HepG2 (cell line): ENCODE data around the gene PLOD3. TPM values are rescaled to one million over a fixed set of nuclear protein-coding genes. Genes with fewer than 3 reads are reported as not detected.

Experiments
- CENPBD1 ChIP-seq: sonication (generic); formaldehyde crosslinking; IDR thresholded peaks from 2 replicates; pipeline ENCODE4 v1.8.0; 2022; ENCODE audit warnings: missing genetic modification reagents, low read depth, mild to moderate bottlenecking, borderline replicate concordance
- EEA1 ChIP-seq: sonication (generic); formaldehyde crosslinking; IDR thresholded peaks from 2 replicates; pipeline ENCODE4 v1.5.1; 2020; ENCODE audit warnings: mild to moderate bottlenecking, missing genetic modification reagents, borderline replicate concordance
- FOXK1 ChIP-seq: sonication (generic); formaldehyde crosslinking; IDR thresholded peaks from 2 replicates; pipeline ENCODE4 v1.4.0; 2020; ENCODE audit warnings: low read depth, missing genetic modification reagents, borderline replicate concordance
- IKZF4 ChIP-seq: sonication (generic); formaldehyde crosslinking; IDR thresholded peaks from 2 replicates; pipeline ENCODE4 v1.5.1; 2020; ENCODE audit warnings: borderline replicate concordance, mild to moderate bottlenecking, low read depth, missing genetic modification reagents; ENCODE audit errors: not compliant biosample characterization
- KLF9 ChIP-seq: IDR thresholded peaks from 2 replicates; pipeline ENCODE4 v1.6.1; 2016; ENCODE audit warnings: low read depth
- MYC ChIP-seq: sonication (generic); formaldehyde crosslinking; IDR thresholded peaks from 2 replicates; pipeline ENCODE4 v1.9.0; 2021; ENCODE audit warnings: missing genetic modification reagents, borderline replicate concordance
- PAXIP1 ChIP-seq: sonication (generic); formaldehyde crosslinking; conservative IDR thresholded peaks from 2 replicates; pipeline ENCODE4 v1.4.0; 2020; ENCODE audit warnings: mild to moderate bottlenecking, missing genetic modification reagents, moderate library complexity
- PRPF4 ChIP-seq: fragments of 200-400 bp; formaldehyde crosslinking; IDR thresholded peaks from 2 replicates; pipeline ENCODE4 v1.6.1; 2016; ENCODE audit warnings: low read length, low read depth; ENCODE audit not compliant: poor library complexity, severe bottlenecking
- RARG ChIP-seq: sonication (generic); formaldehyde crosslinking; IDR thresholded peaks from 2 replicates; pipeline ENCODE4 v1.4.0; 2020; ENCODE audit warnings: low read depth, mild to moderate bottlenecking, missing genetic modification reagents
- RFX3 ChIP-seq: IDR thresholded peaks from 2 replicates; pipeline ENCODE4 v1.6.1; 2016; ENCODE audit warnings: missing biosample characterization, missing genetic modification reagents
- SIX4 ChIP-seq: sonication (generic); formaldehyde crosslinking; IDR thresholded peaks from 2 replicates; pipeline ENCODE4 v1.4.0; 2020; ENCODE audit warnings: missing genetic modification reagents
- SP5 ChIP-seq: IDR thresholded peaks from 2 replicates; pipeline ENCODE4 v1.6.1; 2016; ENCODE audit warnings: low read depth, borderline replicate concordance
- ZC3H13 ChIP-seq: sonication (generic); formaldehyde crosslinking; IDR thresholded peaks from 2 replicates; pipeline ENCODE4 v1.8.1; 2023; ENCODE audit warnings: mild to moderate bottlenecking, missing genetic modification reagents, moderate library complexity
- ZFY ChIP-seq: sonication (generic); formaldehyde crosslinking; IDR thresholded peaks from 2 replicates; pipeline ENCODE4 v1.4.0; 2020; ENCODE audit warnings: missing genetic modification reagents
- ZNF276 ChIP-seq: sonication (generic); formaldehyde crosslinking; IDR thresholded peaks from 2 replicates; pipeline ENCODE4 v1.4.0; 2020; ENCODE audit warnings: mild to moderate bottlenecking, low read depth, missing genetic modification reagents
- ZNF367 ChIP-seq: sonication (generic); formaldehyde crosslinking; IDR thresholded peaks from 2 replicates; pipeline ENCODE4 v1.4.0; 2020; ENCODE audit warnings: missing genetic modification reagents, borderline replicate concordance
- ZNF501 ChIP-seq: sonication (generic); formaldehyde crosslinking; IDR thresholded peaks from 2 replicates; pipeline ENCODE4 v1.5.1; 2020; ENCODE audit warnings: mild to moderate bottlenecking, moderate library complexity, missing genetic modification reagents
- ZNF550 ChIP-seq: sonication (generic); formaldehyde crosslinking; IDR thresholded peaks from 2 replicates; pipeline ENCODE4 v1.4.0; 2020; ENCODE audit warnings: mild to moderate bottlenecking, missing genetic modification reagents, borderline replicate concordance
- ZNF691 ChIP-seq: sonication (generic); formaldehyde crosslinking; IDR thresholded peaks from 2 replicates; pipeline ENCODE4 v1.4.0; 2020; ENCODE audit warnings: missing genetic modification reagents, low read depth, mild to moderate bottlenecking, borderline replicate concordance
- ZNF775 ChIP-seq: sonication (generic); formaldehyde crosslinking; IDR thresholded peaks from 2 replicates; pipeline ENCODE4 v1.4.0; 2020; ENCODE audit warnings: missing genetic modification reagents, mild to moderate bottlenecking, moderate library complexity, borderline replicate concordance
- ZNF788 ChIP-seq: sonication (generic); formaldehyde crosslinking; IDR thresholded peaks from 2 replicates; pipeline ENCODE4 v1.5.0; 2020; ENCODE audit warnings: mild to moderate bottlenecking, missing genetic modification reagents, borderline replicate concordance
- ZSCAN12 ChIP-seq: sonication (generic); formaldehyde crosslinking; IDR thresholded peaks from 2 replicates; pipeline ENCODE4 v1.9.0; 2021; ENCODE audit warnings: mild to moderate bottlenecking, missing genetic modification reagents
- ZSCAN9 ChIP-seq: IDR thresholded peaks from 2 replicates; pipeline ENCODE4 v1.6.1; 2016; ENCODE audit warnings: borderline replicate concordance
- polyA plus RNA-seq, 8 experiments: library from polyadenylated mRNA; depleted of rRNA in 3 of 8; stranded (reverse) in 7 of 8; unstranded in 1 of 8; fragments of >200 nt; fragmentation: Illumina TruSeq in 4 of 8; extraction: Trizol in 4 of 8; gene quantifications; 2 replicates each; pipeline versions ENCODE4 v1.2.1 to v1.2.3, GENCODE V29; 2011 to 2016; ENCODE audit warnings: low read depth in 4 of 8, missing spikeins in 1 of 8, mixed read lengths in 1 of 8; ENCODE audit not compliant: insufficient read depth in 1 of 8
- total RNA-seq, 5 experiments: library from RNA; depleted of rRNA; stranded (reverse); fragments of >200 nt; fragmentation: Illumina TruSeq; extraction: Trizol; gene quantifications; 2 replicates each; pipeline ENCODE4 v1.2.3, GENCODE V29; 2016; ENCODE audit warnings: low read depth in 1 of 5

Gene PLOD3
- total and polyA plus RNA-seq, 2 of the 13 experiments (the other 11 are each of a cell fraction or from before 2014, with no cell fraction given), result 65.8 to 67.4 TPM

GRCh38 chr7:101244375-101245146 lies 27.2 kb upstream of the PLOD3 start, which contains the start of gene FIS1 (continued):
- TF ChIP-seq CENPBD1 (CRISPR knock-in tag) (0 out of 2 replicates have a peak, but pooled peaks have one; percentile 35), ZNF691 (CRISPR knock-in tag) (peak; percentile 34; the same call in 1 of the 2 replicates), KLF9 (no peak), ZNF775 (CRISPR knock-in tag) (no peak), ZNF788 (no peak), ZSCAN12 (CRISPR knock-in tag) (no peak), FOXK1 (CRISPR knock-in tag) (peak; percentile 70), PRPF4 (no peak), IKZF4 (CRISPR knock-in tag) (peak; percentile 39), SP5 (CRISPR knock-in tag) (peak; percentile 80; the same call in 1 of the 2 replicates), ZFY (CRISPR knock-in tag) (peak; percentile 97), ZSCAN9 (peak; percentile 38; the same call in 1 of the 2 replicates), EEA1 (CRISPR knock-in tag) (no peak), RFX3 (no peak), ZNF501 (CRISPR knock-in tag) (peak; percentile 78; the same call in 1 of the 2 replicates), ZC3H13 (peak; percentile 91), ZNF276 (CRISPR knock-in tag) (0 out of 2 replicates have a peak, but pooled peaks have one; percentile 53), ZNF550 (no peak), ZNF367 (no peak), MYC (CRISPR knock-in tag) (peak; percentile 80), SIX4 (CRISPR knock-in tag) (peak; percentile 25; the same call in 1 of the 2 replicates), PAXIP1 (peak; percentile 28; the same call in 1 of the 2 replicates), RARG (CRISPR knock-in tag) (no peak)
